Left ventricle myocardium superior (tissue), 1 donor: Measurements from ENCODE around the gene LRRC36. TPM values are rescaled to one million over a fixed set of nuclear protein-coding genes. Genes with fewer than 3 reads are reported as not detected.
A peak's percentile ranks its signal among the peaks of the same experiment; 100 is the strongest.

ENCODE experiments used
- ATAC-seq: fragments of 200-7000 bp; cut with Tn5 transposase; one replicate; pipeline ENCODE4 v1.9.1; 2020; ENCODE audit warnings: mild to moderate bottlenecking, moderate library complexity
- DNase-seq: peaks from one replicate; pipeline ENCODE4 v3.0.0-alpha.2; 2020
- intact Hi-C: fragments of 100-400 bp; cut with micrococcal nuclease; formaldehyde crosslinking; loops from one replicate; pipeline ENCODE4 v1.11.0; 2022
- total RNA-seq: library from RNA; stranded (reverse); fragmentation: NEBNext Ultra II Directional; extraction: Animal tissue kit (Norgen Biotek cat#: 25700); gene quantifications from one replicate; pipeline ENCODE4 v1.2.1, GENCODE V29; 2021
- donor health status: DM: no; HTN: yes; CAD: no; lungs with severe emphysema.

Gene LRRC36
- total RNA-seq, 1 donor from 2014 or later: not detected

GRCh38 chr16:67291461-67291860 lies 35.2 kb upstream of the LRRC36 start:
- intact Hi-C loops: no loop called here
- DNase-seq (no peak), ATAC-seq (no peak)

GRCh38 chr16:67294171-67294757 lies 32.4 kb upstream of the LRRC36 start:
- ATAC-seq: no peak
- intact Hi-C loops: no loop called here

GRCh38 chr16:67294938-67295361 lies 31.7 kb upstream of the LRRC36 start:
- intact Hi-C loops: no loop called here
- ATAC-seq (no peak), DNase-seq (no peak)

More at GRCh38 chr16:67294171-67294757, 32.4 kb upstream of the LRRC36 start:
- DNase-seq: no peak

- intact Hi-C loops: no loop called here
- DNase-seq (no peak), ATAC-seq (no peak)
Observed at GRCh38 chr16:67296420-67296819, 30.2 kb upstream of the LRRC36 start.

- no peak for DNase-seq
- intact Hi-C loops: no loop called here
- no peak for ATAC-seq
Observed at GRCh38 chr16:67298277-67298676, 28.3 kb upstream of the LRRC36 start.

GRCh38 chr16:67299269-67299668 lies 27.3 kb upstream of the LRRC36 start:
- ATAC-seq (no peak), DNase-seq (no peak)
- intact Hi-C loops: no loop called here

- peak; percentile 78 for DNase-seq
- intact Hi-C loops: no loop called here
- ATAC-seq: peak; percentile 83
Observed at GRCh38 chr16:67301080-67301782, 25.4 kb upstream of the LRRC36 start.

GRCh38 chr16:67302076-67302475 lies 24.5 kb upstream of the LRRC36 start:
- ATAC-seq: peak; percentile 53
- intact Hi-C loops: no loop called here
- DNase-seq: no peak

- ATAC-seq: no peak
- intact Hi-C loops: no loop called here
- no peak for DNase-seq
Observed at GRCh38 chr16:67302970-67303369, 23.6 kb upstream of the LRRC36 start.

- ATAC-seq: no peak
- intact Hi-C loops: no loop called here
Observed at GRCh38 chr16:67304020-67304419, 22.6 kb upstream of the LRRC36 start.

GRCh38 chr16:67305216-67306071 lies 21.2 kb upstream of the LRRC36 start:
- DNase-seq (no peak), ATAC-seq (no peak)
- intact Hi-C loops: no loop called here

More at GRCh38 chr16:67304020-67304419, 22.6 kb upstream of the LRRC36 start:
- no peak for DNase-seq

GRCh38 chr16:67310561-67310960 lies 16.1 kb upstream of the LRRC36 start:
- DNase-seq: no peak
- ATAC-seq: no peak
- intact Hi-C loops: no loop called here

GRCh38 chr16:67311607-67312488 lies 14.8 kb upstream of the LRRC36 start:
- DNase-seq (no peak), ATAC-seq (peak; percentile 87)
- intact Hi-C loops: no loop called here

- intact Hi-C loops: no loop called here
- ATAC-seq (no peak), DNase-seq (no peak)
Observed at GRCh38 chr16:67312719-67313118, 13.9 kb upstream of the LRRC36 start.

- ATAC-seq (no peak), DNase-seq (no peak)
- intact Hi-C loops: no loop called here
Observed at GRCh38 chr16:67317853-67318252, 8.8 kb upstream of the LRRC36 start.

GRCh38 chr16:67326115-67326471 lies 522 bp upstream of the LRRC36 start:
- no peak for ATAC-seq
- no peak for DNase-seq
- intact Hi-C loops: no loop called here

GRCh38 chr16:67327743-67328142 lies 1.1 kb downstream of the LRRC36 start:
- no peak for ATAC-seq
- intact Hi-C loops: no loop called here
- no peak for DNase-seq

- intact Hi-C loops: no loop called here
- ATAC-seq (no peak), DNase-seq (no peak)
Observed at GRCh38 chr16:67329901-67330300, 3.3 kb downstream of the LRRC36 start.

- intact Hi-C loops: no loop called here
- ATAC-seq (no peak), DNase-seq (no peak)
Observed at GRCh38 chr16:67333315-67333714, 6.7 kb downstream of the LRRC36 start.
